GM23338 (cell line): ENCODE results near the gene PLXNA2. TPM values are rescaled to one million over a fixed set of nuclear protein-coding genes. Genes with fewer than 3 reads are reported as not detected.

ENCODE experiments used
- ATAC-seq: fragments of 200-7000 bp; cut with Tn5 transposase; 3 replicates; pipeline ENCODE4 v1.9.1; 2020
- DNase-seq: peaks from one replicate; pipeline ENCODE4 v3.0.0-alpha.2; 2015; ENCODE audit warnings: low spot score
- H2AFZ ChIP-seq: fragments of 200-600 bp; sonication (generic); 2 replicates; pipeline ENCODE4 v1.8.0; 2016; ENCODE audit warnings: antibody characterized with exemption, mild to moderate bottlenecking, moderate library complexity
- H3F3A ChIP-seq: fragments of 200-600 bp; sonication (generic); replicated peaks from 2 replicates; pipeline ENCODE4 v1.8.0; 2017; ENCODE audit warnings: antibody characterized with exemption, mixed run types, low read depth
- H3K27ac ChIP-seq: fragments of 200-600 bp; sonication (generic); 2 replicates; pipeline ENCODE4 v1.6.1; 2016; ENCODE audit warnings: low read depth
- H3K27me3 ChIP-seq: fragments of 200-600 bp; sonication (generic); 2 replicates; pipeline ENCODE4 v1.8.0; 2016; ENCODE audit warnings: mild to moderate bottlenecking, mixed run types, moderate library complexity; ENCODE audit not compliant: insufficient read depth
- H3K36me3 ChIP-seq: fragments of 200-600 bp; sonication (generic); 2 replicates; pipeline ENCODE4 v1.8.0; 2016; ENCODE audit warnings: mild to moderate bottlenecking; ENCODE audit not compliant: insufficient read depth
- H3K4me1 ChIP-seq: fragments of 200-600 bp; sonication (generic); 2 replicates; pipeline ENCODE4 v1.8.0; 2016; ENCODE audit warnings: mild to moderate bottlenecking, moderate library complexity; ENCODE audit not compliant: insufficient read depth
- H3K4me2 ChIP-seq: fragments of 200-600 bp; sonication (generic); 2 replicates; pipeline ENCODE4 v1.7.1; 2017; ENCODE audit warnings: mixed run types
- H3K4me3 ChIP-seq: fragments of 200-600 bp; sonication (generic); 2 replicates; pipeline ENCODE4 v1.6.1; 2016; ENCODE audit warnings: mixed run types
- H3K79me2 ChIP-seq: fragments of 200-600 bp; sonication (generic); replicated peaks from 2 replicates; pipeline ENCODE4 v1.8.0; 2017; ENCODE audit warnings: mild to moderate bottlenecking; ENCODE audit not compliant: insufficient read depth
- H3K9me2 ChIP-seq: fragments of 200-600 bp; sonication (generic); 2 replicates; pipeline ENCODE4 v1.8.0; 2017; ENCODE audit not compliant: insufficient read depth
- H4K20me1 ChIP-seq: fragments of 200-600 bp; sonication (generic); replicated peaks from 2 replicates; pipeline ENCODE4 v1.8.0; 2017; ENCODE audit warnings: mild to moderate bottlenecking; ENCODE audit not compliant: insufficient read depth
- H3K27ac Mint-ChIP-seq: 2 replicates; pipeline ENCODE4 v1.8.0; 2020; ENCODE audit warnings: inconsistent platforms, mild to moderate bottlenecking, moderate library complexity, mixed read lengths
- H3K27me3 Mint-ChIP-seq: 3 replicates; pipeline ENCODE4 v1.8.0; 2022; ENCODE audit warnings: low read depth, mild to moderate bottlenecking, moderate library complexity, mixed read lengths, inconsistent platforms; ENCODE audit not compliant: insufficient read depth, poor library complexity
- H3K36me3 Mint-ChIP-seq: 3 replicates; pipeline ENCODE4 v1.8.0; 2021; ENCODE audit warnings: low read depth, mild to moderate bottlenecking, inconsistent platforms, moderate library complexity, mixed read lengths
- H3K4me1 Mint-ChIP-seq: 3 replicates; pipeline ENCODE4 v1.8.0; 2020; ENCODE audit warnings: mild to moderate bottlenecking, inconsistent platforms, mixed read lengths
- H3K4me3 Mint-ChIP-seq: 3 replicates; pipeline ENCODE4 v1.8.0; 2021; ENCODE audit warnings: moderate library complexity, mild to moderate bottlenecking, inconsistent platforms, mixed read lengths
- H3K9me3 Mint-ChIP-seq: 3 replicates; pipeline ENCODE4 v1.8.0; 2020; ENCODE audit warnings: moderate library complexity, mild to moderate bottlenecking, inconsistent platforms, mixed read lengths
- EZH2 ChIP-seq: fragments of 200-600 bp; sonication (generic); IDR thresholded peaks from one replicate; pipeline ENCODE4 v1.8.0; 2017; ENCODE audit warnings: antibody characterized with exemption, mild to moderate bottlenecking, low read depth; ENCODE audit not compliant: unreplicated experiment
- EZH2phosphoT487 ChIP-seq: fragments of 200-600 bp; sonication (generic); IDR thresholded peaks from one replicate; pipeline ENCODE4 v1.8.1; 2018; ENCODE audit warnings: antibody characterized with exemption; ENCODE audit not compliant: unreplicated experiment
- JUNB ChIP-seq: IDR thresholded peaks from one replicate; pipeline ENCODE4 v1.6.1; 2016; ENCODE audit warnings: antibody characterized with exemption; ENCODE audit not compliant: unreplicated experiment
- NANOG ChIP-seq: IDR thresholded peaks from 2 replicates; pipeline ENCODE4 v1.6.1; 2016; ENCODE audit warnings: antibody characterized with exemption, borderline replicate concordance
- STAT1 ChIP-seq: IDR thresholded peaks from one replicate; pipeline ENCODE4 v1.6.1; 2016; ENCODE audit warnings: antibody characterized with exemption; ENCODE audit not compliant: unreplicated experiment
- ZNF114 ChIP-seq: fragments of 250-450 bp; sonication (Bioruptor Pico); IDR thresholded peaks from 2 replicates; pipeline ENCODE4 v1.5.0; 2020; ENCODE audit warnings: mild to moderate bottlenecking, moderate library complexity
- ZNF331 ChIP-seq: fragments of 250-450 bp; sonication (Bioruptor Pico); IDR thresholded peaks from 2 replicates; pipeline ENCODE4 v1.5.0; 2020; ENCODE audit warnings: low read depth, mild to moderate bottlenecking, moderate library complexity
- polyA plus RNA-seq: library from polyadenylated mRNA; unstranded; fragments of >200 nt; fragmentation: Nextera tagmentation; extraction: Ambion mirVana; gene quantifications from 2 replicates; pipeline ENCODE4 v1.2.1, GENCODE V29; 2016
- total RNA-seq: library from RNA; depleted of rRNA; stranded (reverse); fragments of >200 nt; shearing (Covaris generic); gene quantifications from 2 replicates; pipeline ENCODE4 v1.2.3, GENCODE V29; 2014
- TF ChIP-seq, protein P1 (sequence below): IDR thresholded peaks from one replicate; pipeline ENCODE4 v1.6.1; 2018; ENCODE audit warnings: antibody characterized with exemption; ENCODE audit not compliant: unreplicated experiment
- TF ChIP-seq, protein P2 (sequence below): fragments of 250-450 bp; sonication (Bioruptor Pico); IDR thresholded peaks from 2 replicates; pipeline ENCODE4 v1.5.0; 2020; ENCODE audit warnings: mild to moderate bottlenecking, moderate library complexity

PLXNA2 gene
- total and polyA plus RNA-seq, 2 experiments from 2014 or later = 0.40 to 1.8 TPM

DNA sequence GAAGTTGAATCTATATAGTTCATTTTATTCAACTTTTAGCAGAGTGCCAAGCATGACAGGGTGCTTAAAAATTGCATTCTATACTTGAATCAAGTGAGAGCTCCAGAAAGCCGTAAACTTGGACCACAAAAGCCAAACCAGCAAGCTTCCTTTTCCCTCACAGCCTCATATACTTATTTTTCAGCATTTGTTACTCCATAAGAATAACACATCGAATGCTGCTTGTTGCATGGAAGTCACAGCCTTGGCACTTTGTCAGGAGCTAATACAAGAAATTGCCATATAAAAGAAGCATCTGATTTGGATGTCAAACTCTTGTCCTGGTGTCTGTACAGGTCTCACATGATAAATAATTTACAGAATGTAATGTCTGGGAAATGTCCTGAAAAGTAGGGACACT is 87.4 kb downstream of the PLXNA2 start:
- peaks cover 46% of the 10 kb centered on the region for H3K4me1 Mint-ChIP-seq
- H3K36me3 ChIP-seq = no peaks in the 10 kb centered on the region; the same call in 1 of the 2 replicates
- H3F3A ChIP-seq = no peaks in the 10 kb centered on the region
- H3K4me3 ChIP-seq = no peak overlapping the region
- H3K27ac ChIP-seq = no peak overlapping the region
- no peaks in the 10 kb centered on the region for H3K36me3 Mint-ChIP-seq
- H3K79me2 ChIP-seq = no peaks in the 10 kb centered on the region
- H4K20me1 ChIP-seq = no peaks in the 10 kb centered on the region
- no peak overlapping the region for H2AFZ ChIP-seq
- H3K4me2 ChIP-seq = no peak overlapping the region
- H3K27me3 Mint-ChIP-seq = peaks cover 2% of the 10 kb centered on the region
- DNase-seq = no peak
- H3K9me3 Mint-ChIP-seq = no peaks in the 10 kb centered on the region
- H3K4me1 ChIP-seq = peaks cover 5% of the 10 kb centered on the region; the same call in 1 of the 2 replicates
- no peaks in the 10 kb centered on the region for H3K9me2 ChIP-seq
- no peaks in the 10 kb centered on the region for H3K27me3 ChIP-seq
- no peak for TF ChIP-seq ZNF331
- TF ChIP-seq JUNB = no peak
- no peak for TF ChIP-seq EZH2
- no peak for TF ChIP-seq ZNF114 (CRISPR knock-in tag)
- no peak for TF ChIP-seq NANOG
- TF ChIP-seq, protein P1, sequence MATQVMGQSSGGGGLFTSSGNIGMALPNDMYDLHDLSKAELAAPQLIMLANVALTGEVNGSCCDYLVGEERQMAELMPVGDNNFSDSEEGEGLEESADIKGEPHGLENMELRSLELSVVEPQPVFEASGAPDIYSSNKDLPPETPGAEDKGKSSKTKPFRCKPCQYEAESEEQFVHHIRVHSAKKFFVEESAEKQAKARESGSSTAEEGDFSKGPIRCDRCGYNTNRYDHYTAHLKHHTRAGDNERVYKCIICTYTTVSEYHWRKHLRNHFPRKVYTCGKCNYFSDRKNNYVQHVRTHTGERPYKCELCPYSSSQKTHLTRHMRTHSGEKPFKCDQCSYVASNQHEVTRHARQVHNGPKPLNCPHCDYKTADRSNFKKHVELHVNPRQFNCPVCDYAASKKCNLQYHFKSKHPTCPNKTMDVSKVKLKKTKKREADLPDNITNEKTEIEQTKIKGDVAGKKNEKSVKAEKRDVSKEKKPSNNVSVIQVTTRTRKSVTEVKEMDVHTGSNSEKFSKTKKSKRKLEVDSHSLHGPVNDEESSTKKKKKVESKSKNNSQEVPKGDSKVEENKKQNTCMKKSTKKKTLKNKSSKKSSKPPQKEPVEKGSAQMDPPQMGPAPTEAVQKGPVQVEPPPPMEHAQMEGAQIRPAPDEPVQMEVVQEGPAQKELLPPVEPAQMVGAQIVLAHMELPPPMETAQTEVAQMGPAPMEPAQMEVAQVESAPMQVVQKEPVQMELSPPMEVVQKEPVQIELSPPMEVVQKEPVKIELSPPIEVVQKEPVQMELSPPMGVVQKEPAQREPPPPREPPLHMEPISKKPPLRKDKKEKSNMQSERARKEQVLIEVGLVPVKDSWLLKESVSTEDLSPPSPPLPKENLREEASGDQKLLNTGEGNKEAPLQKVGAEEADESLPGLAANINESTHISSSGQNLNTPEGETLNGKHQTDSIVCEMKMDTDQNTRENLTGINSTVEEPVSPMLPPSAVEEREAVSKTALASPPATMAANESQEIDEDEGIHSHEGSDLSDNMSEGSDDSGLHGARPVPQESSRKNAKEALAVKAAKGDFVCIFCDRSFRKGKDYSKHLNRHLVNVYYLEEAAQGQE = no peak
- no peak for TF ChIP-seq EZH2phosphoT487
- TF ChIP-seq, protein P2, sequence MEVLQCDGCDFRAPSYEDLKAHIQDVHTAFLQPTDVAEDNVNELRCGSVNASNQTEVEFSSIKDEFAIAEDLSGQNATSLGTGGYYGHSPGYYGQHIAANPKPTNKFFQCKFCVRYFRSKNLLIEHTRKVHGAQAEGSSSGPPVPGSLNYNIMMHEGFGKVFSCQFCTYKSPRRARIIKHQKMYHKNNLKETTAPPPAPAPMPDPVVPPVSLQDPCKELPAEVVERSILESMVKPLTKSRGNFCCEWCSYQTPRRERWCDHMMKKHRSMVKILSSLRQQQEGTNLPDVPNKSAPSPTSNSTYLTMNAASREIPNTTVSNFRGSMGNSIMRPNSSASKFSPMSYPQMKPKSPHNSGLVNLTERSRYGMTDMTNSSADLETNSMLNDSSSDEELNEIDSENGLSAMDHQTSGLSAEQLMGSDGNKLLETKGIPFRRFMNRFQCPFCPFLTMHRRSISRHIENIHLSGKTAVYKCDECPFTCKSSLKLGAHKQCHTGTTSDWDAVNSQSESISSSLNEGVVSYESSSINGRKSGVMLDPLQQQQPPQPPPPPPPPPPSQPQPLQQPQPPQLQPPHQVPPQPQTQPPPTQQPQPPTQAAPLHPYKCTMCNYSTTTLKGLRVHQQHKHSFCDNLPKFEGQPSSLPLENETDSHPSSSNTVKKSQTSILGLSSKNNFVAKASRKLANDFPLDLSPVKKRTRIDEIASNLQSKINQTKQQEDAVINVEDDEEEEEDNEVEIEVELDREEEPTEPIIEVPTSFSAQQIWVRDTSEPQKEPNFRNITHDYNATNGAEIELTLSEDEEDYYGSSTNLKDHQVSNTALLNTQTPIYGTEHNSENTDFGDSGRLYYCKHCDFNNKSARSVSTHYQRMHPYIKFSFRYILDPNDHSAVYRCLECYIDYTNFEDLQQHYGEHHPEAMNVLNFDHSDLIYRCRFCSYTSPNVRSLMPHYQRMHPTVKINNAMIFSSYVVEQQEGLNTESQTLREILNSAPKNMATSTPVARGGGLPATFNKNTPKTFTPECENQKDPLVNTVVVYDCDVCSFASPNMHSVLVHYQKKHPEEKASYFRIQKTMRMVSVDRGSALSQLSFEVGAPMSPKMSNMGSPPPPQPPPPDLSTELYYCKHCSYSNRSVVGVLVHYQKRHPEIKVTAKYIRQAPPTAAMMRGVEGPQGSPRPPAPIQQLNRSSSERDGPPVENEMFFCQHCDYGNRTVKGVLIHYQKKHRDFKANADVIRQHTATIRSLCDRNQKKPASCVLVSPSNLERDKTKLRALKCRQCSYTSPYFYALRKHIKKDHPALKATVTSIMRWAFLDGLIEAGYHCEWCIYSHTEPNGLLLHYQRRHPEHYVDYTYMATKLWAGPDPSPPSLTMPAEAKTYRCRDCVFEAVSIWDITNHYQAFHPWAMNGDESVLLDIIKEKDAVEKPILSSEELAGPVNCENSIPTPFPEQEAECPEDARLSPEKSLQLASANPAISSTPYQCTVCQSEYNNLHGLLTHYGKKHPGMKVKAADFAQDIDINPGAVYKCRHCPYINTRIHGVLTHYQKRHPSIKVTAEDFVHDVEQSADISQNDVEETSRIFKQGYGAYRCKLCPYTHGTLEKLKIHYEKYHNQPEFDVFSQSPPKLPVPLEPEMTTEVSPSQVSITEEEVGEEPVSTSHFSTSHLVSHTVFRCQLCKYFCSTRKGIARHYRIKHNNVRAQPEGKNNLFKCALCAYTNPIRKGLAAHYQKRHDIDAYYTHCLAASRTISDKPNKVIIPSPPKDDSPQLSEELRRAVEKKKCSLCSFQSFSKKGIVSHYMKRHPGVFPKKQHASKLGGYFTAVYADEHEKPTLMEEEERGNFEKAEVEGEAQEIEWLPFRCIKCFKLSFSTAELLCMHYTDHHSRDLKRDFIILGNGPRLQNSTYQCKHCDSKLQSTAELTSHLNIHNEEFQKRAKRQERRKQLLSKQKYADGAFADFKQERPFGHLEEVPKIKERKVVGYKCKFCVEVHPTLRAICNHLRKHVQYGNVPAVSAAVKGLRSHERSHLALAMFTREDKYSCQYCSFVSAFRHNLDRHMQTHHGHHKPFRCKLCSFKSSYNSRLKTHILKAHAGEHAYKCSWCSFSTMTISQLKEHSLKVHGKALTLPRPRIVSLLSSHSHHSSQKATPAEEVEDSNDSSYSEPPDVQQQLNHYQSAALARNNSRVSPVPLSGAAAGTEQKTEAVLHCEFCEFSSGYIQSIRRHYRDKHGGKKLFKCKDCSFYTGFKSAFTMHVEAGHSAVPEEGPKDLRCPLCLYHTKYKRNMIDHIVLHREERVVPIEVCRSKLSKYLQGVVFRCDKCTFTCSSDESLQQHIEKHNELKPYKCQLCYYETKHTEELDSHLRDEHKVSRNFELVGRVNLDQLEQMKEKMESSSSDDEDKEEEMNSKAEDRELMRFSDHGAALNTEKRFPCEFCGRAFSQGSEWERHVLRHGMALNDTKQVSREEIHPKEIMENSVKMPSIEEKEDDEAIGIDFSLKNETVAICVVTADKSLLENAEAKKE = no peak
- no peak for TF ChIP-seq STAT1
- no peak overlapping the region for H3K27ac Mint-ChIP-seq
- no peak for ATAC-seq
- H3K4me3 Mint-ChIP-seq = no peak overlapping the region
